HG02642 (cell line): ENCODE results near the gene TBC1D22A.

Experiments used
- ATAC-seq: cut with Tn5 transposase; IDR thresholded peaks from one replicate; pipeline ENCODE4 v1.9.1; 2021; ENCODE audit warnings: mild to moderate bottlenecking; ENCODE audit not compliant: unreplicated experiment, poor library complexity

TBC1D22A gene

GRCh38 chr22:47034076-47034808 lies 271.8 kb downstream of the TBC1D22A start:
- no peak for ATAC-seq

GRCh38 chr22:47034905-47035419 lies 272.5 kb downstream of the TBC1D22A start:
- ATAC-seq, result no peak

- ATAC-seq, result no peak
These were observed 273.0 kb downstream of the TBC1D22A start for GRCh38 chr22:47035425-47035881.

- no peak for ATAC-seq
These were observed 273.9 kb downstream of the TBC1D22A start for GRCh38 chr22:47036352-47036751.

- ATAC-seq, result no peak
These were observed 274.6 kb downstream of the TBC1D22A start for GRCh38 chr22:47036936-47037485.

- no peak for ATAC-seq
These were observed 275.9 kb downstream of the TBC1D22A start for GRCh38 chr22:47038206-47038835.

GRCh38 chr22:47039356-47039755 lies 276.9 kb downstream of the TBC1D22A start:
- no peak for ATAC-seq

GRCh38 chr22:47040486-47041270 lies 278.2 kb downstream of the TBC1D22A start:
- ATAC-seq, result no peak

- no peak for ATAC-seq
These were observed 279.0 kb downstream of the TBC1D22A start for GRCh38 chr22:47041271-47042115.

- no peak for ATAC-seq
These were observed 279.8 kb downstream of the TBC1D22A start for GRCh38 chr22:47042116-47042825.

GRCh38 chr22:47042861-47043496 lies 280.5 kb downstream of the TBC1D22A start:
- no peak for ATAC-seq

GRCh38 chr22:47043835-47044721 lies 281.6 kb downstream of the TBC1D22A start:
- ATAC-seq, result no peak

- no peak for ATAC-seq
These were observed 282.5 kb downstream of the TBC1D22A start for GRCh38 chr22:47044722-47045535.

GRCh38 chr22:47045691-47046410 lies 283.4 kb downstream of the TBC1D22A start:
- no peak for ATAC-seq

GRCh38 chr22:47046411-47047065 lies 284.1 kb downstream of the TBC1D22A start:
- ATAC-seq, result no peak
